Measurements from ENCODE around the gene ELF3.

The ELF3 gene

DNA sequence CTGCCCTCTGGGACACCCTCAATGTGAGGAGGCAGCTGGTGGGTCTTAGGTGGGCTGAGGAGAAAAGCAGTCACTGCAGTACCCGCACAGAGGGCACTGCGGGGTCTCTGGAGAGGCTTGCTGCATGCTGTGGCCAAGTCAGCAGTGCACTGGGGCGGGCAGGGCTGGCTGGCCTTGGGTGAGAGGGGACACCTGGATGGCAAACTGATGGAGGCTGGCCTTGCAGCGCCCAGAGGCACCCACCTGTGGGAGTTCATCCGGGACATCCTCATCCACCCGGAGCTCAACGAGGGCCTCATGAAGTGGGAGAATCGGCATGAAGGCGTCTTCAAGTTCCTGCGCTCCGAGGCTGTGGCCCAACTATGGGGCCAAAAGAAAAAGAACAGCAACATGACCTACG lies 3.2 kb downstream of the ELF3 start:
- TF ChIP-seq, protein P1, sequence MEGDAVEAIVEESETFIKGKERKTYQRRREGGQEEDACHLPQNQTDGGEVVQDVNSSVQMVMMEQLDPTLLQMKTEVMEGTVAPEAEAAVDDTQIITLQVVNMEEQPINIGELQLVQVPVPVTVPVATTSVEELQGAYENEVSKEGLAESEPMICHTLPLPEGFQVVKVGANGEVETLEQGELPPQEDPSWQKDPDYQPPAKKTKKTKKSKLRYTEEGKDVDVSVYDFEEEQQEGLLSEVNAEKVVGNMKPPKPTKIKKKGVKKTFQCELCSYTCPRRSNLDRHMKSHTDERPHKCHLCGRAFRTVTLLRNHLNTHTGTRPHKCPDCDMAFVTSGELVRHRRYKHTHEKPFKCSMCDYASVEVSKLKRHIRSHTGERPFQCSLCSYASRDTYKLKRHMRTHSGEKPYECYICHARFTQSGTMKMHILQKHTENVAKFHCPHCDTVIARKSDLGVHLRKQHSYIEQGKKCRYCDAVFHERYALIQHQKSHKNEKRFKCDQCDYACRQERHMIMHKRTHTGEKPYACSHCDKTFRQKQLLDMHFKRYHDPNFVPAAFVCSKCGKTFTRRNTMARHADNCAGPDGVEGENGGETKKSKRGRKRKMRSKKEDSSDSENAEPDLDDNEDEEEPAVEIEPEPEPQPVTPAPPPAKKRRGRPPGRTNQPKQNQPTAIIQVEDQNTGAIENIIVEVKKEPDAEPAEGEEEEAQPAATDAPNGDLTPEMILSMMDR (IDR thresholded peaks at IDR 0.05; ENCODE audit: control extremely low read depth, extremely low read depth, low read depth, missing control alignments), result no peak
- CTCF ChIA-PET, result interaction anchor here (2.9 to 9.0 kb wide), 3 partner anchors 14 to 121 kb away, joined by 8 to 78 read pairs (median 67); no protein-coding TSS in a partner anchor
- POLR2A ChIA-PET, result no interaction called here
- DNase-seq (ENCODE audit: extremely low spot score), result no peak

DNA sequence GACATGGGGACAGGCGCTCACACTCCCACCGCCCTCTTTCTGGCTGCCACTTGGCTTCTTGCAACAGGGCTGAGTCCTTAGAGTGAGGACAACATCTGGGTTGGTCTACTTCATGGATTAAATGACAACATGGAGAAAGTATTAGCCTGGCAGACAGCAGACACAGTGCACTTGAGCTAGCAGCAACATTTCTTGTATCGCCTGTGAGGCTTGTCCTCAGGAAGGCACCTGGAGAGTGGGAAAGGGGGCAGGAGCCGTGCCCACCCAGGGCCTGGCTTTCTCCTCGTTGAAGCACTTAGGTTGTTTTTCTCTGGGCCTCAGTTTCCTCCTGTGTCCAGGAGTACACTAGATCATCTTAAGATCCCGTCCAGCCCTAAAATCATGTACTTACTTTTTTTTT lies 3.7 kb downstream of the ELF3 start:
- DNase-seq (ENCODE audit: extremely low spot score), result no peak
- ChIA-PET CTCF (interaction anchor here (2.9 kb wide), 1 partner anchor 14 kb away, joined by 8 read pairs; no protein-coding TSS in a partner anchor), POLR2A (no interaction called here)
- TF ChIP-seq, protein P1 (IDR thresholded peaks at IDR 0.05; ENCODE audit: control extremely low read depth, extremely low read depth, low read depth, missing control alignments), result no peak

DNA sequence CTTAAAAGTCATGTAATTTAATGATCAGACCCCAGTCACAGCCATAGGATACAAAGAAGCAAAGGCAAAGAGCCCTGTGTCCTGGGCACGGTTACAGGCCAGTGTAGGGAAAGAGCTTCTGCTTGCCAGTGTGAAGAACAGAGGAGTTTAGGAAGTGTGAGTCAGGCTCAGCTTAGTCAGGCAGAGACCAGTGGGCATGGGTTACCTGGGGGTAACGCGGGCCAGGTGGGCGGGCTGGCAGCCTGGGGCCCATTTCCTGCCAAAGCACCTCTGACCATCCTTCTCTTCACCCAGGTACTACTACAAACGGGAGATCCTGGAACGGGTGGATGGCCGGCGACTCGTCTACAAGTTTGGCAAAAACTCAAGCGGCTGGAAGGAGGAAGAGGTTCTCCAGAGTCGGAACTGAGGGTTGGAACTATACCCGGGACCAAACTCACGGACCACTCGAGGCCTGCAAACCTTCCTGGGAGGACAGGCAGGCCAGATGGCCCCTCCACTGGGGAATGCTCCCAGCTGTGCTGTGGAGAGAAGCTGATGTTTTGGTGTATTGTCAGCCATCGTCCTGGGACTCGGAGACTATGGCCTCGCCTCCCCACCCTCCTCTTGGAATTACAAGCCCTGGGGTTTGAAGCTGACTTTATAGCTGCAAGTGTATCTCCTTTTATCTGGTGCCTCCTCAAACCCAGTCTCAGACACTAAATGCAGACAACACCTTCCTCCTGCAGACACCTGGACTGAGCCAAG lies 4.7 kb downstream of the ELF3 start:
- POLR2A ChIA-PET, result no interaction called here
- TF ChIP-seq, protein P1 (IDR thresholded peaks at IDR 0.05; ENCODE audit: control extremely low read depth, extremely low read depth, low read depth, missing control alignments), result no peak
- CTCF ChIA-PET, result interaction anchor here (1.3 to 2.9 kb wide), 3 partner anchors 15 to 120 kb away, joined by 3 to 8 read pairs (median 6); no protein-coding TSS in a partner anchor
- DNase-seq (ENCODE audit: extremely low spot score), result no peak

DNA sequence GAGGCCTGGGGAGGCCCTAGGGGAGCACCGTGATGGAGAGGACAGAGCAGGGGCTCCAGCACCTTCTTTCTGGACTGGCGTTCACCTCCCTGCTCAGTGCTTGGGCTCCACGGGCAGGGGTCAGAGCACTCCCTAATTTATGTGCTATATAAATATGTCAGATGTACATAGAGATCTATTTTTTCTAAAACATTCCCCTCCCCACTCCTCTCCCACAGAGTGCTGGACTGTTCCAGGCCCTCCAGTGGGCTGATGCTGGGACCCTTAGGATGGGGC lies 5.2 kb downstream of the ELF3 start:
- ChIA-PET CTCF (interaction anchor here (1.3 to 2.9 kb wide), 4 partner anchors 16 to 120 kb away, joined by 3 to 8 read pairs (median 6); no protein-coding TSS in a partner anchor), POLR2A (no interaction called here)
- TF ChIP-seq, protein P1 (IDR thresholded peaks at IDR 0.05; ENCODE audit: control extremely low read depth, extremely low read depth, low read depth, missing control alignments), result no peak
- no peak for DNase-seq (ENCODE audit: extremely low spot score)

DNA sequence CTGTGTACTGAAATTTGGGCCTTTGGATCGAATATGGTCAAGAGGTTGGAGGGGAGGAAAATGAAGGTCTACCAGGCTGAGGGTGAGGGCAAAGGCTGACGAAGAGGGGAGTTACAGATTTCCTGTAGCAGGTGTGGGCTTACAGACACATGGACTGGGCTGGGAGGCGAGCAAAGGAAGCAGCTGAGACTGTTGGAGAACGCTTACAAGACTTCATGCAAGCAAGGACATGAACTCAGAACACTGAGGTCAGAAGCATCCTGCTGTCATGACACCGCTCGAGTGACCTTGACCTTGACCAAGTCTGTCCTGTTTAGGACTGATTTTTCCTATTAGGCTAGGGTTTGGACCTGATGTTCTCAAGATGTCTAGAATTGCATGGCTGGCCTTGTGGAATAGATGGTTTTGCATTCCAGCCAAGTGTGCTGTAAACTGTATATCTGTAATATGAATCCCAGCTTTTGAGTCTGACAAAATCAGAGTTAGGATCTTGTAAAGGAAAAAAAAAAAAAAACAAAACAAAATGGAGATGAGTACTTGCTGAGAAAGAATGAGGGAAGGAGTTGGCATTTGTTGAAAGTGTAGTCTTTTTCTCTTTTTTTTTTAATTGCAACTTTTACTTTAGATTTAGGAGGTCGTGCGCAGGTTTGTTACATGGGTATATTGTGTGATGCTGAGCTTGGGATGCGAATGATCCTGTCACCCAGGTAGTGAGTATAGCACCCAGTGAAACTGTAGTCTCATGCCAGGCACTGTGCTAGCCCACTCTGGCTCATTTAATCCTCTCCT lies 5.8 kb downstream of the ELF3 start:
- CTCF ChIA-PET, result interaction anchor here (1.1 to 2.9 kb wide), 4 partner anchors 16 to 119 kb away, joined by 3 to 8 read pairs (median 6); no protein-coding TSS in a partner anchor
- DNase-seq (ENCODE audit: extremely low spot score), result no peak
- TF ChIP-seq, protein P1 (IDR thresholded peaks at IDR 0.05; ENCODE audit: control extremely low read depth, extremely low read depth, low read depth, missing control alignments), result no peak
- POLR2A ChIA-PET, result no interaction called here

DNA sequence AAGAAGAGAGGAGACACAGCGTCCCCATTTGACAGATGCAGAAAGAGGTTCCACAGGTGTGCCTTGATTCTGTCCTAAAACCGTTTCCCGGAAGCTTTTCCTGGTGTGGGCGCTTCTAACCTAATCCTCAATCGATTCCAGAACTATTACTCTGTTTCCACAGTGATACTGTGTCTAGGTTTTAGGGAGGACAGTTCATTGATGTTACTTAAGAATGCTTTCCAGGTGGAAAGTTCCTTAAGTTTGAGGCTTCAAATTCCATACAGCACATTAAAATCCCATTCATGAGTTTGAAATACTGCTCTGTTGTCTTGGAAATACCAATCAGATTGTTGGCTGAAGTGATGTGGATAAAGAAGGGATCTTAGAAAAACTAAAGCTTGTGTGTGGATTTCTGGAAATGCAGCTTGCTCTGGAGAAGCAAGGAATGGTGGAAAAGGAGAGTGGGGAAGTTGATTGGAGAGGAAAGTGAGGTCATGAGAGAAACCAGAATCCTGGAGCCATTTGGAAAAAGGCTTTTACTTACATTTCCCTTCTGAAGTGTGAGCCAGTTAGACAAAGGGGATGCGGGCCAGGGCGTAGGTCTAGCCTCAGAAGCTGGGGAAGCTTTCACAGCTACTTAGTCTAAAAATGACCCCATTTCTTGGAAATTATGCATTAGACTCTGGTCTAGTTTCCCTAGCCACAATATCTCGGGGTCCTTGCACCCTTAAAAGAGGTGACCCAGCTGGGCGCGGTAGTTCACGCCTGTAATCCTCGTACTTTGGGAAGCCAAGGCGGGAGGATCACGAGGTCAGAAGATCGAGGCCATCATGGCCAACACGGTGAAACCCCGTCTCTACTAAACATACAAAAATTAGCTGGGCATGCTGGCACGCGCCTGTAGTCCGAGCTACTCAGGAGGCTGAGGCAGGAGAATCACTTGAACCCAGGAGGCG lies 6.7 kb downstream of the ELF3 start:
- POLR2A ChIA-PET, result no interaction called here
- CTCF ChIA-PET, result interaction anchor here (1.1 to 2.1 kb wide), 3 partner anchors 9 to 101 kb away, joined by 3 to 11 read pairs (median 5); no protein-coding TSS in a partner anchor
- no peak for DNase-seq (ENCODE audit: extremely low spot score)
- TF ChIP-seq, protein P1 (IDR thresholded peaks at IDR 0.05; ENCODE audit: control extremely low read depth, extremely low read depth, low read depth, missing control alignments), result no peak

Data from GM10248 (cell line).